SK-N-SH (cell line): ENCODE measurements around the gene SCN8A.

Experiments used
- CTCF ChIP-seq: fragments of 200-600 bp; sonication (generic); IDR thresholded peaks from 2 replicates; pipeline ENCODE4 v1.6.1; 2017; ENCODE audit warnings: antibody characterized with exemption, mild to moderate bottlenecking, moderate library complexity
- ELF1 ChIP-seq: IDR thresholded peaks from 2 replicates; pipeline ENCODE4 v1.4.0; 2012
- EP300 ChIP-seq, 2 experiments: IDR thresholded peaks; 2 replicates each; pipeline versions ENCODE4 v1.4.0 to v1.6.1; 2012; ENCODE audit warnings: borderline replicate concordance in 1 of 2, low read depth in 1 of 2, low read length in 1 of 2
- EZH2phosphoT487 ChIP-seq: fragments of 200-600 bp; sonication (generic); IDR thresholded peaks from 2 replicates; pipeline ENCODE4 v1.6.1; 2017; ENCODE audit warnings: low read depth, mixed run types, mild to moderate bottlenecking, antibody characterized with exemption, moderate library complexity, borderline replicate concordance
- FOSL2 ChIP-seq: IDR thresholded peaks from 2 replicates; pipeline ENCODE4 v1.4.0; 2012; ENCODE audit warnings: low read depth, mild to moderate bottlenecking, moderate library complexity, borderline replicate concordance
- GATA2 ChIP-seq: sonication (generic); formaldehyde crosslinking; IDR thresholded peaks from 2 replicates; pipeline ENCODE4 v1.5.0; 2020; ENCODE audit warnings: mild to moderate bottlenecking, missing genetic modification reagents
- IRF3 ChIP-seq: fragments of 150-350 bp; IDR thresholded peaks from 2 replicates; pipeline ENCODE4 v1.6.1; 2016; ENCODE audit warnings: mild to moderate bottlenecking, low read depth, low read length
- MXI1 ChIP-seq: IDR thresholded peaks from 2 replicates; pipeline ENCODE4 v1.6.1; 2012; ENCODE audit warnings: mild to moderate bottlenecking, low read depth, low read length, improper control_type of control experiment
- NFIC ChIP-seq: IDR thresholded peaks from 2 replicates; pipeline ENCODE4 v1.4.0; 2012; ENCODE audit warnings: borderline replicate concordance
- POLR2AphosphoS5 ChIP-seq: IDR thresholded peaks from 2 replicates; pipeline ENCODE4 v1.6.1; 2012; ENCODE audit warnings: low read depth, low read length
- RCOR1 ChIP-seq: fragments of 150-350 bp; IDR thresholded peaks from 2 replicates; pipeline ENCODE4 v1.6.1; 2017; ENCODE audit warnings: antibody characterized with exemption, low read length
- RFX5 ChIP-seq: IDR thresholded peaks from 2 replicates; pipeline ENCODE4 v1.6.1; 2012; ENCODE audit warnings: mild to moderate bottlenecking, improper control_type of control experiment, low read length
- TCF12 ChIP-seq: IDR thresholded peaks from 2 replicates; pipeline ENCODE4 v1.4.0; 2012
- TEAD4 ChIP-seq: IDR thresholded peaks from 2 replicates; pipeline ENCODE4 v1.4.0; 2012; ENCODE audit warnings: mild to moderate bottlenecking, borderline replicate concordance; ENCODE audit not compliant: insufficient read depth

- no peak for TF ChIP-seq EP300 (IDR thresholded peaks at IDR 0.05; ENCODE audit: borderline replicate concordance in 1 of 2, low read depth in 1 of 2, low read length in 1 of 2)
- TF ChIP-seq RCOR1 = no peak
- TF ChIP-seq EZH2phosphoT487 = no peak
- no peak for TF ChIP-seq CTCF
- TF ChIP-seq FOSL2 = no peak
- TF ChIP-seq POLR2AphosphoS5 = no peak
- TF ChIP-seq MXI1 = no peak
- TF ChIP-seq TCF12 = no peak
- no peak for TF ChIP-seq GATA2 (CRISPR knock-in tag)
- TF ChIP-seq TEAD4 = no peak
- TF ChIP-seq RFX5 = no peak
- no peak for TF ChIP-seq IRF3
- no peak for TF ChIP-seq NFIC
- TF ChIP-seq ELF1 = no peak
These were observed 35.1 kb downstream of the SCN8A start for GRCh38 chr12:51626115-51626514.
